ENCODE measurements around the gene GDF7. TPM values are rescaled to one million over a fixed set of nuclear protein-coding genes. Genes with fewer than 3 reads are reported as not detected.

Gene GDF7
- total RNA-seq, 1 experiment from 2014 or later = 0.04 TPM

DNA sequence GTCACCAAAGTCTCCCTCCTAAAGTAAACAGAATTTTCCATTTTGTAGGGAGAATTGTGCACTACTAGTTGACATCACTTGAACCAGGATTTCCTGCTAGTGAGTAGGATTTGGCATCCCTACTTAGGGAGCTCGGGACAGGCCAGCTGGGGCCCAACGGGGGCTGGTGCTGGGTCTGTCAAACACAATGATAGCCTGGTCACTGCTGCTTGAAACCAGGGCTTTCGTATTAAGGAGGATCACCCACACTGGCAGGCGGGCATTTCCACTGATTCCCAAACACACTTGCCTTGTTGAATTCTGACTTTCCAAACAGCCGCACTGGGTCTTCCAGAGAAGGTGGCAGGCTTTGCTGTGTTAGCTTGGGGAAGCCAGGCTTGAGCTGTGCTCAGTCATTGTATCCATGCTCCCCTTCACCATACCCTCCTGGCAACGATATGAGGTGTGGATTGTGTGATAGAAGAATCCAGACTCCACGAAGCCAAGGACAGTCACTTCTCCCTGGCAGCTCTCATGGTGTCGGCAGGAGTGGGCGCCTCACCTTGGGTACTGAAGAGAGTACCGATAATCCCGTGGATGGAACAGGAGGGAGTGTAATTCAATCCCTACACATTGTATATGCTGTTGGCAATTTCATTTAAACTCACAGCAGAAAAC, 7.5 kb downstream of the GDF7 start:
- no peak overlapping the region; a peak in 1 of 7 replicates for H3K27ac Mint-ChIP-seq

More for the DNA sequence above, 7.5 kb downstream of the GDF7 start:
- H2BK120ac ChIP-seq (ENCODE audit: low read depth, low read length, poor library complexity, severe bottlenecking) = no peak overlapping the region
- no peak overlapping the region for H3K4ac ChIP-seq (ENCODE audit: low read depth, low read length)
- H4K5ac ChIP-seq (ENCODE audit: insufficient read length, low read depth, low read length) = no peak overlapping the region
- H2BK15ac ChIP-seq (ENCODE audit: low read depth, low read length) = no peak overlapping the region
- no peak overlapping the region for H3K9ac ChIP-seq (ENCODE audit: extremely low read depth, insufficient read length, low read length)
- H3K23me2 ChIP-seq (ENCODE audit: insufficient read length, low read depth, low read length, poor library complexity, severe bottlenecking) = no peaks in the 10 kb centered on the region
- H2BK5ac ChIP-seq (ENCODE audit: insufficient read length, low read length) = no peak overlapping the region
- no peak overlapping the region for H2AFZ ChIP-seq (ENCODE audit: low read length)
- H3K4me2 ChIP-seq (ENCODE audit: insufficient read depth, insufficient read length, low read length) = no peak overlapping the region
- H2BK20ac ChIP-seq (ENCODE audit: low read depth, low read length, poor library complexity, severe bottlenecking) = no peak overlapping the region
- Mint-ChIP-seq H3K27me3 (ENCODE audit: low read depth) (peaks cover 67% of the 10 kb centered on the region), H3K4me1 (peaks cover 40 to 61% of the 10 kb centered on the region in 2 experiments), H3K36me3 (ENCODE audit: insufficient read depth in 1 of 3, low read depth in 3 of 3) (peaks cover 0 to 2% (median 0%) of the 10 kb centered on the region in 3 experiments; a peak in 1 of 7 replicates), H3K4me3 (no peak overlapping the region), H3K9me3 (peaks cover 0 to 3% of the 10 kb centered on the region in 2 experiments; a peak in 1 of 5 replicates)
- H3K23ac ChIP-seq (ENCODE audit: insufficient read length, low read depth, low read length) = no peak overlapping the region
- no peaks in the 10 kb centered on the region for H3K9me3 ChIP-seq (ENCODE audit: control insufficient read depth, low read depth, low read length)
- H3K56ac ChIP-seq (ENCODE audit: insufficient read length, low read depth, low read length) = no peak overlapping the region
- H3K27ac ChIP-seq (ENCODE audit: insufficient read length, low read depth, low read length) = no peak overlapping the region
- no peak overlapping the region for H3K18ac ChIP-seq (ENCODE audit: insufficient read length, low read depth, low read length)
- WGBS (ENCODE audit: extremely low coverage, insufficient read length, low lambda C conversion rate) = no CpG with 5 or more reads among the region's 11 CpGs
- no peak overlapping the region for H4K8ac ChIP-seq (replicated peaks; ENCODE audit: insufficient read length, low read depth, low read length)
- H4K91ac ChIP-seq (ENCODE audit: insufficient read length, low read depth, low read length) = no peak overlapping the region
- H2BK12ac ChIP-seq (ENCODE audit: insufficient read length, low read depth, low read length) = no peak overlapping the region
- peaks cover 42% of the 10 kb centered on the region for H3K27me3 ChIP-seq (ENCODE audit: insufficient read depth, low read length)
- no peak for DNase-seq
- peaks cover 4% of the 10 kb centered on the region; the same call in 1 of the 2 replicates for H3K4me1 ChIP-seq (ENCODE audit: insufficient read depth, low read length)
- H3K79me2 ChIP-seq (ENCODE audit: insufficient read depth, low read length) = no peaks in the 10 kb centered on the region
- no peak overlapping the region for H3K14ac ChIP-seq (ENCODE audit: insufficient read depth, low read length)
- no peak overlapping the region for H3T11ph ChIP-seq (ENCODE audit: low read length)
- no peaks in the 10 kb centered on the region for H3K79me1 ChIP-seq (ENCODE audit: insufficient read depth, low read depth, low read length, poor library complexity, severe bottlenecking)
- TF ChIP-seq, protein P1, sequence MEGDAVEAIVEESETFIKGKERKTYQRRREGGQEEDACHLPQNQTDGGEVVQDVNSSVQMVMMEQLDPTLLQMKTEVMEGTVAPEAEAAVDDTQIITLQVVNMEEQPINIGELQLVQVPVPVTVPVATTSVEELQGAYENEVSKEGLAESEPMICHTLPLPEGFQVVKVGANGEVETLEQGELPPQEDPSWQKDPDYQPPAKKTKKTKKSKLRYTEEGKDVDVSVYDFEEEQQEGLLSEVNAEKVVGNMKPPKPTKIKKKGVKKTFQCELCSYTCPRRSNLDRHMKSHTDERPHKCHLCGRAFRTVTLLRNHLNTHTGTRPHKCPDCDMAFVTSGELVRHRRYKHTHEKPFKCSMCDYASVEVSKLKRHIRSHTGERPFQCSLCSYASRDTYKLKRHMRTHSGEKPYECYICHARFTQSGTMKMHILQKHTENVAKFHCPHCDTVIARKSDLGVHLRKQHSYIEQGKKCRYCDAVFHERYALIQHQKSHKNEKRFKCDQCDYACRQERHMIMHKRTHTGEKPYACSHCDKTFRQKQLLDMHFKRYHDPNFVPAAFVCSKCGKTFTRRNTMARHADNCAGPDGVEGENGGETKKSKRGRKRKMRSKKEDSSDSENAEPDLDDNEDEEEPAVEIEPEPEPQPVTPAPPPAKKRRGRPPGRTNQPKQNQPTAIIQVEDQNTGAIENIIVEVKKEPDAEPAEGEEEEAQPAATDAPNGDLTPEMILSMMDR (conservative IDR thresholded peaks at IDR 0.05) = no peak
- no peaks in the 10 kb centered on the region for H4K20me1 ChIP-seq (ENCODE audit: control insufficient read depth, insufficient read depth, insufficient read length)
- no peak overlapping the region for H2AK5ac ChIP-seq (ENCODE audit: insufficient read length, low read length)

Data from H9 (cell line).